HCT116 (cell line): ENCODE results near the gene ADAR. TPM values are rescaled to one million over a fixed set of nuclear protein-coding genes. Genes with fewer than 3 reads are reported as not detected.

Experiments used
- ATAC-seq: fragments of 200-7000 bp; cut with Tn5 transposase; 2 replicates; pipeline ENCODE4 v1.9.1; 2020; ENCODE audit warnings: mild to moderate bottlenecking, moderate library complexity
- BruUV-seq: library from RNA; stranded (reverse); fragments of 400-500 nt; replicated peaks from 2 replicates; lab custom pipeline; 2021; lab: Mats Ljungman, UMichigan
- CTCF ChIA-PET: fragments of 300-600 bp; sonication (Branson Sonifier 250); formaldehyde crosslinking; loops from one replicate; lab custom pipeline; 2021; ENCODE audit warnings: antibody characterized with exemption; lab: Charles Lee
- POLR2A ChIA-PET: fragments of 300-600, 350-600 bp; sonication (Branson Sonifier 250); formaldehyde crosslinking; loops from one replicate; lab custom pipeline; 2021; ENCODE audit warnings: antibody characterized with exemption; lab: Charles Lee
- RAD21 ChIA-PET, 2 experiments: fragments of 300-600 bp; sonication (Branson Sonifier 250); formaldehyde crosslinking; loops; one replicate each; lab custom pipeline; 2023; ENCODE audit warnings: low total read pairs in 2 of 2; ENCODE audit not compliant: uncharacterized antibody in 2 of 2, unreplicated experiment in 2 of 2, low non-redundant PET in 1 of 2; lab: Charles Lee
- DNase-seq: peaks from one replicate; pipeline ENCODE4 v3.0.0-alpha.2; 2010; ENCODE audit warnings: low read depth, low spot score
- H2AFZ ChIP-seq: fragments of 200-600 bp; shearing (Covaris generic), sonication (generic); 2 replicates; pipeline ENCODE4 v1.6.1; 2017; ENCODE audit warnings: low read depth, mixed run types, mixed read lengths, antibody characterized with exemption, low read length; ENCODE audit not compliant: poor library complexity, severe bottlenecking
- H3K27ac ChIP-seq: 2 replicates; pipeline ENCODE4 v1.5.1; 2012; ENCODE audit warnings: low read depth, low read length
- H3K27me3 ChIP-seq: fragments of 200-600 bp; sonication (generic); 2 replicates; pipeline ENCODE4 v1.6.1; 2016; ENCODE audit warnings: mixed run types, low read length, mixed read lengths; ENCODE audit not compliant: insufficient read depth
- H3K36me3 ChIP-seq, 2 experiments: fragments of 200-500 bp in 1 of 2; fragments of 200-600 bp in 1 of 2; sonication (Bioruptor generic) in 1 of 2; sonication (generic) in 1 of 2; 2 replicates each; pipeline versions ENCODE4 v1.5.1 to v1.6.1; 2014 to 2016; ENCODE audit warnings: low read length in 2 of 2, inconsistent platforms in 1 of 2, mixed read lengths in 1 of 2, mixed run types in 1 of 2; ENCODE audit not compliant: insufficient read depth in 2 of 2, control insufficient read depth in 1 of 2
- H3K4me1 ChIP-seq, 2 experiments: fragments of 200-600 bp in 1 of 2; sonication (generic) in 1 of 2; 2 replicates each; pipeline versions ENCODE4 v1.5.1 to v1.6.1; 2012 to 2017; ENCODE audit warnings: low read length in 2 of 2, inconsistent platforms in 1 of 2, mild to moderate bottlenecking in 1 of 2, mixed read lengths in 1 of 2, mixed run types in 1 of 2, moderate library complexity in 1 of 2; ENCODE audit not compliant: insufficient read depth in 2 of 2, control insufficient read depth in 1 of 2
- H3K4me2 ChIP-seq: fragments of 200-600 bp; sonication (generic); 2 replicates; pipeline ENCODE4 v1.6.1; 2017; ENCODE audit warnings: mixed run types, low read length, mixed read lengths
- H3K4me3 ChIP-seq, 2 experiments: fragments of 200-600 bp in 1 of 2; sonication (generic) in 1 of 2; replicated peaks in 1 of 2; 2 replicates each; pipeline ENCODE4 v1.5.1; 2011 to 2016; ENCODE audit warnings: low read length in 2 of 2, control low read depth in 1 of 2, low read depth in 1 of 2, mild to moderate bottlenecking in 1 of 2, mixed read lengths in 1 of 2, mixed run types in 1 of 2
- H3K79me2 ChIP-seq: fragments of 200-600 bp; sonication (generic); 2 replicates; pipeline ENCODE4 v1.6.1; 2017; ENCODE audit warnings: mild to moderate bottlenecking, mixed run types, low read length, moderate library complexity, mixed read lengths; ENCODE audit not compliant: insufficient read depth
- H3K9ac ChIP-seq: fragments of 200-600 bp; sonication (generic); 2 replicates; pipeline ENCODE4 v1.6.1; 2016; ENCODE audit warnings: low read length, mixed read lengths
- H3K9me2 ChIP-seq: fragments of 200-600 bp; sonication (generic), shearing (Covaris generic); 2 replicates; pipeline ENCODE4 v1.6.1; 2017; ENCODE audit warnings: mixed run types, mild to moderate bottlenecking, moderate library complexity; ENCODE audit not compliant: insufficient read depth
- H3K9me3 ChIP-seq, 2 experiments: fragments of 200-500 bp in 1 of 2; fragments of 200-600 bp in 1 of 2; sonication (Bioruptor generic) in 1 of 2; sonication (generic) in 1 of 2; 2 replicates each; pipeline ENCODE4 v1.6.1; 2014 to 2017; ENCODE audit warnings: low read length in 2 of 2, mixed read lengths in 2 of 2, inconsistent platforms in 1 of 2, low read depth in 1 of 2, mild to moderate bottlenecking in 1 of 2, mixed run types in 1 of 2, moderate library complexity in 1 of 2; ENCODE audit not compliant: control insufficient read depth in 1 of 2, insufficient read depth in 1 of 2
- H4K20me1 ChIP-seq: fragments of 200-600 bp; sonication (generic), shearing (Covaris generic); 2 replicates; pipeline ENCODE4 v1.6.1; 2017; ENCODE audit warnings: mixed run types, mild to moderate bottlenecking, moderate library complexity; ENCODE audit not compliant: insufficient read depth
- CBX3 ChIP-seq: IDR thresholded peaks from 2 replicates; pipeline ENCODE4 v1.6.1; 2012; ENCODE audit warnings: low read depth
- CTCF ChIP-seq, 3 experiments: fragments of 200-600 bp in 1 of 3; sonication (generic) in 1 of 3; IDR thresholded peaks in 2 of 3; conservative IDR thresholded peaks in 1 of 3; 2 replicates each; pipeline ENCODE4 v1.5.1; 2012 to 2017; ENCODE audit warnings: low read depth in 2 of 3, low read length in 2 of 3, antibody characterized with exemption in 1 of 3, borderline replicate concordance in 1 of 3, control low read depth in 1 of 3, mild to moderate bottlenecking in 1 of 3, mixed read lengths in 1 of 3, mixed run types in 1 of 3, moderate library complexity in 1 of 3; ENCODE audit not compliant: insufficient read depth in 1 of 3
- EGR1 ChIP-seq: IDR thresholded peaks from 2 replicates; pipeline ENCODE4 v1.6.1; 2012; ENCODE audit warnings: low read depth
- ELF1 ChIP-seq: IDR thresholded peaks from 2 replicates; pipeline ENCODE4 v1.6.1; 2012; ENCODE audit warnings: low read depth, borderline replicate concordance
- EZH2 ChIP-seq: fragments of 200-600 bp; sonication (generic); IDR thresholded peaks from 2 replicates; pipeline ENCODE4 v1.6.1; 2017; ENCODE audit warnings: antibody characterized with exemption, mixed run types
- EZH2phosphoT487 ChIP-seq: fragments of 200-600 bp; IDR thresholded peaks from 2 replicates; pipeline ENCODE4 v1.6.1; 2018; ENCODE audit warnings: antibody characterized with exemption, borderline replicate concordance
- FOSL1 ChIP-seq: IDR thresholded peaks from 2 replicates; pipeline ENCODE4 v1.6.1; 2012; ENCODE audit warnings: low read depth
- JUND ChIP-seq: IDR thresholded peaks from 2 replicates; pipeline ENCODE4 v1.6.1; 2012
- MAX ChIP-seq: IDR thresholded peaks from 2 replicates; pipeline ENCODE4 v1.6.1; 2012
- POLR2A ChIP-seq: IDR thresholded peaks from 2 replicates; pipeline ENCODE4 v1.7.0; 2011; ENCODE audit warnings: borderline replicate concordance; ENCODE audit not compliant: insufficient read depth, insufficient read length; ENCODE audit errors: extremely low read depth
- POLR2AphosphoS5 ChIP-seq: IDR thresholded peaks from 2 replicates; pipeline ENCODE4 v1.6.1; 2011; ENCODE audit warnings: mild to moderate bottlenecking, low read depth, low read length, moderate library complexity
- RAD21 ChIP-seq: IDR thresholded peaks from 2 replicates; pipeline ENCODE4 v1.6.1; 2012; ENCODE audit warnings: low read depth, mild to moderate bottlenecking
- SIN3A ChIP-seq: IDR thresholded peaks from 2 replicates; pipeline ENCODE4 v1.6.1; 2012; ENCODE audit warnings: low read depth
- SP1 ChIP-seq: IDR thresholded peaks from 2 replicates; pipeline ENCODE4 v1.6.1; 2012; ENCODE audit warnings: low read depth
- SRF ChIP-seq: IDR thresholded peaks from 2 replicates; pipeline ENCODE4 v1.6.1; 2012; ENCODE audit warnings: low read depth
- TCF7L2 ChIP-seq: IDR thresholded peaks from 2 replicates; pipeline ENCODE4 v1.7.0; 2011; ENCODE audit warnings: borderline replicate concordance, inconsistent platforms; ENCODE audit not compliant: insufficient read depth, insufficient read length; ENCODE audit errors: extremely low read depth
- YY1 ChIP-seq: IDR thresholded peaks from 2 replicates; pipeline ENCODE4 v1.6.1; 2011; ENCODE audit warnings: low read length, low read depth, moderate library complexity, mild to moderate bottlenecking; ENCODE audit not compliant: insufficient replicate concordance; ENCODE audit errors: extremely low read depth
- ZFX ChIP-seq: fragments of 450-650 bp; IDR thresholded peaks from 2 replicates; pipeline ENCODE4 v1.6.1; 2017
- ZNF274 ChIP-seq: fragments of 200-500 bp; sonication (Bioruptor generic); IDR thresholded peaks from 2 replicates; pipeline ENCODE4 v1.6.1; 2014; ENCODE audit warnings: mild to moderate bottlenecking, low read depth, low read length, inconsistent platforms
- intact Hi-C: fragments of 100-400 bp; cut with micrococcal nuclease; formaldehyde crosslinking; loops from 2 replicates; pipeline ENCODE4 v1.10.0; 2022
- total RNA-seq: library from RNA; stranded (reverse); gene quantifications from one replicate; pipeline ENCODE4 v1.2.1, GENCODE V29; 2021; ENCODE audit not compliant: unreplicated experiment
- TF ChIP-seq, protein P1 (sequence below): IDR thresholded peaks from 2 replicates; pipeline ENCODE4 v1.6.1; 2011; ENCODE audit warnings: mild to moderate bottlenecking, low read length, moderate library complexity; ENCODE audit not compliant: insufficient replicate concordance; ENCODE audit errors: extremely low read depth

Gene ADAR
- total RNA-seq, 1 experiment from 2014 or later, result 169 TPM

DNA sequence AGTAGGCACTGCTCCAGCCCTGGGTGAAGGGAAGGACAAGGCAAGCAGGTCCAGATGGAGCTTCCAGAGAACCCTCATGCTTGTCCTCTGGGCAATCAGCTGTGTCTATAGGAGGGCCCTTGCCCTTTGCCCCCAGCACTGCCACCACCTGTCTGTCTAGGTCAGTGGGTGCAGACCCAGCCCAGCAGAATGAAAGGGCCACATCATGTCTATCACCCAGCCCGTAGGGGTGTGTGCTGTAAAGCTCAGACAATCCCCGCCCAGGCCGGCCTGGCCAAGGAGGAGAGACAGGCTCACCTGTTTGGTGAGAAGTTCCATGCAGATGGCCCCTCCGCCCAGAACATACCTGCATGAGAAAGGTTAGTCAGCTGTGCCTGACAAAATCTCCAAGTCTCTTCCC is 56.5 kb downstream of the ADAR start:
- Histone ChIP-seq H3K9ac (no peak overlapping the region), H3K27ac (no peak overlapping the region), H3K79me2 (peaks cover 13% of the 10 kb centered on the region), H2AFZ (no peak overlapping the region), H3K9me2 (no peaks in the 10 kb centered on the region), H3K9me3 (no peaks in the 10 kb centered on the region), H3K36me3 (peaks cover 61 to 69% of the 10 kb centered on the region in 2 experiments), H3K4me3 (no peak overlapping the region), H3K4me2 (no peak overlapping the region), H4K20me1 (no peaks in the 10 kb centered on the region), H3K27me3 (no peaks in the 10 kb centered on the region), H3K4me1 (peaks cover under 1 to 5% of the 10 kb centered on the region in 2 experiments)
- ChIA-PET RAD21 (no interaction called here), CTCF (no interaction called here), POLR2A (no interaction called here)
- BruUV-seq, result no TSS peak
- TF ChIP-seq EZH2 (no peak), SRF (no peak), EGR1 (no peak), ZFX (no peak), CBX3 (no peak), TCF7L2 (no peak), SP1 (no peak), ZNF274 (no peak), RAD21 (no peak), MAX (no peak), FOSL1 (no peak), POLR2A (no peak), SIN3A (no peak), EZH2phosphoT487 (no peak), CTCF (IDR thresholded peaks at IDR 0.05 in 2 of 3, conservative IDR thresholded peaks at IDR 0.05 in 1 of 3; ENCODE audit: borderline replicate concordance in 1 of 3, insufficient read depth in 1 of 3, low read depth in 2 of 3, low read length in 2 of 3) (no peak), JUND (no peak), ELF1 (no peak), YY1 (no peak), POLR2AphosphoS5 (no peak)
- TF ChIP-seq, protein P1, sequence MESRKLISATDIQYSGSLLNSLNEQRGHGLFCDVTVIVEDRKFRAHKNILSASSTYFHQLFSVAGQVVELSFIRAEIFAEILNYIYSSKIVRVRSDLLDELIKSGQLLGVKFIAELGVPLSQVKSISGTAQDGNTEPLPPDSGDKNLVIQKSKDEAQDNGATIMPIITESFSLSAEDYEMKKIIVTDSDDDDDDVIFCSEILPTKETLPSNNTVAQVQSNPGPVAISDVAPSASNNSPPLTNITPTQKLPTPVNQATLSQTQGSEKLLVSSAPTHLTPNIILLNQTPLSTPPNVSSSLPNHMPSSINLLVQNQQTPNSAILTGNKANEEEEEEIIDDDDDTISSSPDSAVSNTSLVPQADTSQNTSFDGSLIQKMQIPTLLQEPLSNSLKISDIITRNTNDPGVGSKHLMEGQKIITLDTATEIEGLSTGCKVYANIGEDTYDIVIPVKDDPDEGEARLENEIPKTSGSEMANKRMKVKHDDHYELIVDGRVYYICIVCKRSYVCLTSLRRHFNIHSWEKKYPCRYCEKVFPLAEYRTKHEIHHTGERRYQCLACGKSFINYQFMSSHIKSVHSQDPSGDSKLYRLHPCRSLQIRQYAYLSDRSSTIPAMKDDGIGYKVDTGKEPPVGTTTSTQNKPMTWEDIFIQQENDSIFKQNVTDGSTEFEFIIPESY, result no peak
- intact Hi-C loops, result no loop called here
- ATAC-seq (no peak), DNase-seq (no peak)
